ENCODE results near the gene MANSC4.

The MANSC4 gene

DNA sequence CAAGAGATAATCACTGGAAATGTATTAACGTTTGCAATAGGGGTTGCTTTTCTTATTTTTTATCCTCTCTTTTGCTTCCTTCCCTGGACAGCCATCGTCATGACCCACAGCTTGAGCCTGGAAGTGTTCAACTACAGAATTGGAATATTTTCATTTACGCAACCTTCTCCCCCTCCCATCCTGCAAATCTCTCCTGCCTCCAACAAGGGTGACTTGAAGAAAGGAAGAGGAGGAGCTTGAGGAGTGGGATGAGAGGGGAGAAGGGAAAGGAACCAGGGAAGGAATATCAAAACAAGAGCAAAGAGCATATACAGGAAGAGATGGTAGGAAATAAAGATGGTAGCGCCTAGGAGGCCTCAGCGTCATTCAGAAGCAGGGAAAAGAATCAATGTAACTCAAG is 1.6 kb upstream of the MANSC4 start:
- H3K9ac ChIP-seq (ENCODE audit: low read depth in 1 of 2, low read length in 2 of 2), result no peak overlapping the region

DNA sequence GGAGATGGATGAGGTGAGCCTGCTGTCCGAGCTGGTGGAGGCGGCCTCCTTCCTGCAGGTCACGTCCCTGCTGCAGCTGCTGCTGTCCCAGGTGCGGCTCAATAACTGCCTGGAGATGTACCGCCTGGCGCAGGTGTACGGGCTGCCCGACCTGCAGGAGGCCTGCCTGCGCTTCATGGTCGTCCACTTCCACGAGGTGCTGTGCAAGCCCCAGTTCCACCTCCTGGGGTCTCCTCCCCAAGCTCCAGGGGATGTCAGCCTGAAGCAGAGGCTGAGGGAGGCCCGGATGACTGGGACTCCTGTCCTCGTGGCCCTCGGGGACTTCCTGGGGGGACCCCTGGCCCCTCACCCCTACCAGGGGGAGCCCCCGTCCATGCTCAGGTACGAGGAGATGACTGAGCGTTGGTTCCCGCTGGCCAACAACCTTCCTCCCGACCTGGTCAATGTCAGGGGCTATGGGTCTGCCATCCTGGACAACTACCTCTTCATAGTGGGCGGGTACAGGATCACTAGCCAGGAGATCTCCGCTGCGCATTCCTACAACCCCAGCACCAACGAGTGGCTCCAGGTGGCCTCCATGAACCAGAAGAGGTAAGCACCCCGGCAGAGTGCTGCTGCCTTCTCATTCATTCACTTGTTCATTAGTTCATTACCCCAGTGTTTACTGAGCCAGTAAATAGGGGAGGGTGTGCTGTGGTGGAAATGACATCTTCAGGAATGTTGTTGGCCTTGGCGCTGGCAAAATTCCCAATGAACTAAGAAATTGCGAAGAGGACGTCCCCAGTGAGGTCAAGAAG is 774 bp upstream of the MANSC4 start:
- Histone ChIP-seq H3K9me3 (ENCODE audit: control insufficient read depth in 1 of 2, low read length in 2 of 2) (no peaks in the 10 kb centered on the region), H3K4me1 (ENCODE audit: control insufficient read depth in 1 of 2, insufficient read depth in 2 of 2, low read length in 2 of 2) (peaks cover 20 to 28% of the 10 kb centered on the region in 2 donors), H3K27me3 (ENCODE audit: control insufficient read depth in 1 of 2, insufficient read depth in 2 of 2, low read length in 2 of 2) (no peaks in the 10 kb centered on the region), H3K36me3 (ENCODE audit: control insufficient read depth in 1 of 2, insufficient read depth in 2 of 2, low read length in 2 of 2) (no peaks in the 10 kb centered on the region), H3K9ac (ENCODE audit: low read depth in 1 of 2, low read length in 2 of 2) (peak overlapping the region; percentile 84 to 86), H3K27ac (ENCODE audit: low read depth, low read length) (peak overlapping the region; percentile 85), H3K4me3 (ENCODE audit: low read depth in 1 of 2, low read length in 2 of 2) (peak overlapping the region; percentile 87 to 92)

More for the DNA sequence above, 1.6 kb upstream of the MANSC4 start:
- Histone ChIP-seq H3K36me3 (ENCODE audit: control insufficient read depth in 1 of 2, insufficient read depth in 2 of 2, low read length in 2 of 2) (no peaks in the 10 kb centered on the region), H3K4me1 (ENCODE audit: control insufficient read depth in 1 of 2, insufficient read depth in 2 of 2, low read length in 2 of 2) (peaks cover 20 to 31% of the 10 kb centered on the region in 2 donors), H3K27me3 (ENCODE audit: control insufficient read depth in 1 of 2, insufficient read depth in 2 of 2, low read length in 2 of 2) (no peaks in the 10 kb centered on the region), H3K9me3 (ENCODE audit: control insufficient read depth in 1 of 2, low read length in 2 of 2) (no peaks in the 10 kb centered on the region), H3K27ac (ENCODE audit: low read depth, low read length) (no peak overlapping the region), H3K4me3 (ENCODE audit: low read depth in 1 of 2, low read length in 2 of 2) (peak overlapping the region; percentile 23 to 92)

DNA sequence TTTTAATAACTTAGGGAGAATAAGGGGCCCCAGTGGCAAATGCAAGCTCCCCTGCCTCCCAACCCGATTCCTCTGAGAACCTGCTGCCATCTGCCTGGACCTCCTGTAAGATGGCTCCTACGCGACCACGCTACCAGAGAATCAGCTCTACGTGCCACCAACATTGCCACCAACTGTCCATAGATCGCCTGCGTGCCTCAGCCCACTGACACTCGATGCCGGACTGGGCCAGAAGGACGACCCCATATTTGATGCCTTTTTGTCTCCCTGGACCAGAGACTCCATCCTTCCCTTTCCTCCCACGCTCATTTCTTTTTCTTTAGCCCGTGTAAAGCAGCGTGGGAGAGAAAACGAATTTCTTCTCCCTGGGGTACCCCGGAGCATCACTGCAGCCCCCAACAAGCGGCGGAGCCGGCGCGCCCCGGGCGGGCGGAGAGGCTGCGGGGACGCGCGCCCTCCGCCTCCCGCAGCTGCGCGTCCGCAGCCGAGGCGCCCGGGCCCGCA is 568 bp downstream of the MANSC4 start:
- Histone ChIP-seq H3K27me3 (ENCODE audit: control insufficient read depth in 1 of 2, insufficient read depth in 2 of 2, low read length in 2 of 2) (no peaks in the 10 kb centered on the region), H3K36me3 (ENCODE audit: control insufficient read depth in 1 of 2, insufficient read depth in 2 of 2, low read length in 2 of 2) (no peaks in the 10 kb centered on the region), H3K27ac (ENCODE audit: low read depth, low read length) (peak overlapping the region; percentile 85), H3K9ac (ENCODE audit: low read depth in 1 of 2, low read length in 2 of 2) (peak overlapping the region; percentile 26 to 90), H3K4me1 (ENCODE audit: control insufficient read depth in 1 of 2, insufficient read depth in 2 of 2, low read length in 2 of 2) (peaks cover 20 to 25% of the 10 kb centered on the region in 2 donors), H3K4me3 (ENCODE audit: low read depth in 1 of 2, low read length in 2 of 2) (peak overlapping the region; percentile 71 to 92), H3K9me3 (ENCODE audit: control insufficient read depth in 1 of 2, low read length in 2 of 2) (no peaks in the 10 kb centered on the region)

DNA sequence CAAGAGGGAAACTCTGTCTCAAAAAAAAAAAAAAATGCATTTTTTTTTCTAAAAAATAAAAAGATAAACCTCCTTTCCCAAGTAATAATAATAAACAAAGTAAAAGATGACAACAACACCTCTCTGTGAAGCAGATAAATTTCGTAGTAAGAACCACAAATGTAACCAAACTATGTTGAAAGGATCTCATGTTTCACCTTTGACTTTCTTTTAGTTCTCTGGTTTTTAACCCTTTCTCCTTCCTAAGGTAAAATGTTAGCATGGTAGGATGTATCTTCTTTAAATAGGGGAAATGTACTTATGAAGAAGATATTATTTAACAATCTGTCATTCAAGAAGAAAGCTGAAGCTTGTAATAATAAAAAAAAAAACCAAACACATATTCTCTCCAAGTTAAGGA is 1.8 kb downstream of the MANSC4 start:
- Histone ChIP-seq H3K4me3 (ENCODE audit: low read depth in 1 of 2, low read length in 2 of 2) (no peak overlapping the region), H3K9me3 (ENCODE audit: control insufficient read depth in 1 of 2, low read length in 2 of 2) (no peaks in the 10 kb centered on the region), H3K27ac (ENCODE audit: low read depth, low read length) (no peak overlapping the region), H3K27me3 (ENCODE audit: control insufficient read depth in 1 of 2, insufficient read depth in 2 of 2, low read length in 2 of 2) (no peaks in the 10 kb centered on the region), H3K4me1 (ENCODE audit: control insufficient read depth in 1 of 2, insufficient read depth in 2 of 2, low read length in 2 of 2) (peaks cover 20 to 25% of the 10 kb centered on the region in 2 donors), H3K36me3 (ENCODE audit: control insufficient read depth in 1 of 2, insufficient read depth in 2 of 2, low read length in 2 of 2) (no peaks in the 10 kb centered on the region), H3K9ac (ENCODE audit: low read depth in 1 of 2, low read length in 2 of 2) (no peak overlapping the region)

DNA sequence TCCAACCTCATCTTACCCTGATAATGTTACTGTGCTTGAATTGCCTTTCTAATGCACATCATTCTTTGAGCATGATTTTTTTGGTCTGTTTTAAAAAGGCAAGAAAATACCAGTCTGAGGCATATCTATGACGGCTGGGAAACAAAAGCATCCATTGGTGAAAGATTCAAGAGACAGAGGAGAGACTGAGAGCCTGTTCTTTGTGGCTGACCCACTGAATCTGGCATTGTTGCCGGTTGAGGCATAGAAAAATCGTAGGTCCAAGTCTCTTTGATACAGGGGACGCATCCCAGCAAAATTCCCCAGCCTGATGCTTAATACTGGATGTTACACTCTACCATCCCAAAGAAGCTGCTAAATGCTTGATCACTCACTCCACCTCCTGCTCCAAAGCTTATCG is 2.9 kb downstream of the MANSC4 start:
- no peak overlapping the region for H3K27ac ChIP-seq (ENCODE audit: low read depth, low read length)
- no peak overlapping the region for H3K9ac ChIP-seq (ENCODE audit: low read depth in 1 of 2, low read length in 2 of 2)
- no peak overlapping the region for H3K4me3 ChIP-seq (ENCODE audit: low read depth in 1 of 2, low read length in 2 of 2)
- H3K27me3 ChIP-seq (ENCODE audit: control insufficient read depth in 1 of 2, insufficient read depth in 2 of 2, low read length in 2 of 2), result no peaks in the 10 kb centered on the region
- no peaks in the 10 kb centered on the region for H3K36me3 ChIP-seq (ENCODE audit: control insufficient read depth in 1 of 2, insufficient read depth in 2 of 2, low read length in 2 of 2)
- H3K9me3 ChIP-seq (ENCODE audit: control insufficient read depth in 1 of 2, low read length in 2 of 2), result no peaks in the 10 kb centered on the region
- H3K4me1 ChIP-seq (ENCODE audit: control insufficient read depth in 1 of 2, insufficient read depth in 2 of 2, low read length in 2 of 2), result peaks cover 16 to 20% of the 10 kb centered on the region in 2 donors

DNA sequence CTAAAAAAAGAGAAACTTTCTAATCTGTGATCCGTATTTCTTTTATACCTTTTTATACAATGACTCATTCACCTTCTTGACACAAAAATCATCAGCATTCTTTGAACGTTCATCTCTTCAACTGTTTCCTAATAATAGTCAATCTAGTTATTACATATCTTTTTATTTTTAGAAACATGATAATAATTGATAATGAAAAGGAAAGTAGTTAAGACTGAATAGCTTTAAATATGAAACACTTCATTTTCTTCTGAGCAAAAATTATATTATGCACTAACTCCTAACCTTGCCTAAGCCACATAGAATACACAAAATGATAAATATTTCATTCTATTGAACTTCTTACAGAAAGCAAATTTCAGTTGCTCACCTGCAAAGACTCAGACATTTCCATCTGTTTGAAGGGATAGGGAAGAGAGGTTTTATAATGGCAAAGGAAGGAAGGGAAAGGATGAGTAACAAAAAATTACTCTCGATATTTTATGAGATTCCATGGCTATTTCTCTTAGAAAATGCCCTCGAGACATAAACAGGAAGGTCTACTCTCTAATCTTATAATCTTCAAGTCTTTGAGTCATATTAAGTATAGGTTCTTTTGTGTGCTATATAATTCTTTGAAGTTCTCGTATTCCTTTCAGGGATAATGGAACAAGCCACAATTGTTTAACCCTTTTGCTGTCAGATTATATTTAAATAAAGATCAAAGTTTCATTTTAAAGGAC is 7.5 kb downstream of the MANSC4 start:
- H3K4me1 ChIP-seq (ENCODE audit: control insufficient read depth in 1 of 2, insufficient read depth in 2 of 2, low read length in 2 of 2), result no peaks in the 10 kb centered on the region
- H3K27me3 ChIP-seq (ENCODE audit: control insufficient read depth in 1 of 2, insufficient read depth in 2 of 2, low read length in 2 of 2), result no peaks in the 10 kb centered on the region
- H3K4me3 ChIP-seq (ENCODE audit: low read depth in 1 of 2, low read length in 2 of 2), result no peak overlapping the region
- H3K36me3 ChIP-seq (ENCODE audit: control insufficient read depth in 1 of 2, insufficient read depth in 2 of 2, low read length in 2 of 2), result no peaks in the 10 kb centered on the region
- no peak overlapping the region for H3K9ac ChIP-seq (ENCODE audit: low read depth in 1 of 2, low read length in 2 of 2)
- no peaks in the 10 kb centered on the region for H3K9me3 ChIP-seq (ENCODE audit: control insufficient read depth in 1 of 2, low read length in 2 of 2)
- H3K27ac ChIP-seq (ENCODE audit: low read depth, low read length), result no peak overlapping the region

DNA sequence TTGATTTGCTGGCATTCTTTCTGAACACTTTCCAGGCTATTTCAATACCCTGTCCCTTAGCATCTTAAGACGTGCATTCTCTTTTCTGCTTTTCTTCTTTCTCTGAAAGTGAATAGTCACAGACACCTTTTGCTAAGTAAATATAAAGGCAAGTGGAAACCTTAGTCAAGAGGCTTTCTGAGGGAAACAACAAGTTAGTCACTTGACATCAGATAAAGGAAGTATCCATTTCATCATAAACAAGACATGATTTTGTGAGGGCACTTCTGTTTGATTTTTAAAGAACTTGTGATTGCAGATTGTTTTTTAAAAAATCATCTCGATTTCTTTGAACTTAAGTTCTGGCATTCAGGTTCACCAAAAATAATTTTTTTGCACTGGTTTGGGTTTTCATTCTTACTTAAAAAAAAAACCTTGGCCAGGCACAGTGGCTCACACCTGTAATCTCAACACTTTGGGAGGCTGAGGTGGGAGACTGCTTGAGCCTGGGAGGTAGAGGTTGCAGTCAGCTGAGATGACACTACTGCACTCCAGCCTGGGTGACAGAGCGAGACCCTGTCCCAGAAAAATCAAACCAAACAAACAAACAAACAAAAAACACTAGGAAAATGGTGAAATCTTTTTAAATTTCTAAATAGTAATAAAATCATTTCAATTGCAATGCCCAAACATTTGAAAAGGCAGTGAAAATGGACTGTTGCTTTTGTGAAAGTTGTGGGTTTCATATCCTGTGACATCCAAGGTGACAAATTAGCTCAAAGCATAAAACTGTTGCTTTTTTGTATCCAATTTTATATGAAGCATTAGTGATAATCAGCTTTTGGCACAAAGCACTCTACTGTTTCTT is 8.3 kb downstream of the MANSC4 start:
- H3K9ac ChIP-seq (ENCODE audit: low read depth in 1 of 2, low read length in 2 of 2), result no peak overlapping the region
- H3K9me3 ChIP-seq (ENCODE audit: control insufficient read depth in 1 of 2, low read length in 2 of 2), result no peaks in the 10 kb centered on the region
- no peak overlapping the region for H3K27ac ChIP-seq (ENCODE audit: low read depth, low read length)
- no peak overlapping the region for H3K4me3 ChIP-seq (ENCODE audit: low read depth in 1 of 2, low read length in 2 of 2)
- no peaks in the 10 kb centered on the region for H3K4me1 ChIP-seq (ENCODE audit: control insufficient read depth in 1 of 2, insufficient read depth in 2 of 2, low read length in 2 of 2)
- no peaks in the 10 kb centered on the region for H3K27me3 ChIP-seq (ENCODE audit: control insufficient read depth in 1 of 2, insufficient read depth in 2 of 2, low read length in 2 of 2)
- no peaks in the 10 kb centered on the region for H3K36me3 ChIP-seq (ENCODE audit: control insufficient read depth in 1 of 2, insufficient read depth in 2 of 2, low read length in 2 of 2)

DNA sequence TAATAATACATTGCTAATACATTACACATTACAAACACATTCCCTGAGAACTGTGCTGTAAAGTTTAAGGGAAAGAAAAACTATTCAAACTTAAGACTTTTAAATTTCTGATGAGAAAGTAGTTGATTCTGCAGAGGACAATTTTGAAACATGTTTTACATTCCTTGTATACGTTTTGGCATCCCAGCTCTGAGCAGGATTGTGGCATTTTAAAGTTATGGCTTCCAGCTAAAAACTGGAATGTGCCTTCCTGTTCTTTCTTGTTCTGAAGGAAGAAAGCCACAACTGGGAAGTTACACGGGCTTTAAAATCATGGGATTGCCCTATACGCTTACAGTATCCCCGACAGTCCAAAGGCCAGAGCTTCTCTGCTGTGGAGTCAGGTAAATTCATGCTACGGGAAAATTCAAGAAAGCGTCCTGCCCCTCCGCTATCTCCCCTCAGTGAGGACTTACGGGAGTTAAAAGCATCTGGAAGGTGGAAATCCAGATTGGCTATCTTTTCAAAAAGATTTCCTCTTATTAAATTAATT is 10.8 kb downstream of the MANSC4 start:
- Histone ChIP-seq H3K36me3 (ENCODE audit: control insufficient read depth in 1 of 2, insufficient read depth in 2 of 2, low read length in 2 of 2) (no peaks in the 10 kb centered on the region), H3K27ac (ENCODE audit: low read depth, low read length) (no peak overlapping the region), H3K4me3 (ENCODE audit: low read depth in 1 of 2, low read length in 2 of 2) (no peak overlapping the region), H3K4me1 (ENCODE audit: control insufficient read depth in 1 of 2, insufficient read depth in 2 of 2, low read length in 2 of 2) (no peaks in the 10 kb centered on the region), H3K9me3 (ENCODE audit: control insufficient read depth in 1 of 2, low read length in 2 of 2) (no peaks in the 10 kb centered on the region), H3K9ac (ENCODE audit: low read depth in 1 of 2, low read length in 2 of 2) (no peak overlapping the region), H3K27me3 (ENCODE audit: control insufficient read depth in 1 of 2, insufficient read depth in 2 of 2, low read length in 2 of 2) (no peaks in the 10 kb centered on the region)

DNA sequence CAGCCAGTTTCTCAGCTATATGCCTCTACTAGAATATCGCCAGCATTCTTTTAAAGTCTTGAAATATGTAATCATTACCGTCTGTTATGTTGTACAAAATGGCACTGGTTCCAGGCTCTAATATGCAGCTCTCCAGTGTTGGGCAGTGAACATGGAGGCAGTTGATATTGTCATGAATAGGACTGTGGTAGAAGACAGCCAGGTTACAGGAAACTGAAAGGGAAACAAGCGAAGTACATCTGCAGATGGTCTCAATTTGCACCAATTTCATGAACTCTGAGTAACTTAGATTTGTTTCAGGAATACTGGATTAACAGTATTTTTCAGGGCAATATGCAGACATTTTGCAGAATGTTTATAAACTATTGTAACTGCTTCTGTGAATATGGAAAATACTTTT is 13.4 kb downstream of the MANSC4 start:
- no peak overlapping the region for H3K27ac ChIP-seq (ENCODE audit: low read depth, low read length)
- H3K27me3 ChIP-seq (ENCODE audit: control insufficient read depth in 1 of 2, insufficient read depth in 2 of 2, low read length in 2 of 2), result no peaks in the 10 kb centered on the region
- no peak overlapping the region for H3K9ac ChIP-seq (ENCODE audit: low read depth in 1 of 2, low read length in 2 of 2)
- H3K9me3 ChIP-seq (ENCODE audit: control insufficient read depth in 1 of 2, low read length in 2 of 2), result no peaks in the 10 kb centered on the region
- no peaks in the 10 kb centered on the region for H3K4me1 ChIP-seq (ENCODE audit: control insufficient read depth in 1 of 2, insufficient read depth in 2 of 2, low read length in 2 of 2)
- no peak overlapping the region for H3K4me3 ChIP-seq (ENCODE audit: low read depth in 1 of 2, low read length in 2 of 2)
- no peaks in the 10 kb centered on the region for H3K36me3 ChIP-seq (ENCODE audit: control insufficient read depth in 1 of 2, insufficient read depth in 2 of 2, low read length in 2 of 2)
